HG03442 (cell line): ENCODE data around the gene SLC15A1.
"Not testable (repeated sequence)": the region's sequence is repeated elsewhere in the genome, so short reads cannot be mapped to it uniquely, and the experiment has no call there.

Experiments used
- ATAC-seq: cut with Tn5 transposase; IDR thresholded peaks from one replicate; pipeline ENCODE4 v1.9.1; 2021; ENCODE audit warnings: mild to moderate bottlenecking, moderate library complexity; ENCODE audit not compliant: unreplicated experiment

SLC15A1 gene

DNA sequence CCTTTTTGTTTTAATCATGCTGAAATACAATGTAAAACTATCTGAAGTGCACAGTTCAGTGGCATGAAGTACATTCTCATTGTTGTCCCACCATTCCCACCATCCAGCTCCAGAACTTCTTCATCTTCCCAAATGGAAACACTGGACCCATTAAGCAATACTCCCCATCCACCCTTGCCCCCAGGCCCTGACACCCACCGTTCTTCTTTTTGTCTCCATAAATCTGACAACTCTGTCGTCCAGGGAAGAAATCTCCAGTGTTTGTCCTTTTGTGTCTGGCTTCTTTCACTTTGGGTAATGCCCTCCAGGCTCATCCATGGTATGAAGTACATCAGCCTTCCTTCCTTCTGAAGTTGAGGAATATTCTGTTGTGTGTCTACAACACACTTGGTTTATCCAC lies 2.6 kb upstream of the SLC15A1 start:
- ATAC-seq = no peak

DNA sequence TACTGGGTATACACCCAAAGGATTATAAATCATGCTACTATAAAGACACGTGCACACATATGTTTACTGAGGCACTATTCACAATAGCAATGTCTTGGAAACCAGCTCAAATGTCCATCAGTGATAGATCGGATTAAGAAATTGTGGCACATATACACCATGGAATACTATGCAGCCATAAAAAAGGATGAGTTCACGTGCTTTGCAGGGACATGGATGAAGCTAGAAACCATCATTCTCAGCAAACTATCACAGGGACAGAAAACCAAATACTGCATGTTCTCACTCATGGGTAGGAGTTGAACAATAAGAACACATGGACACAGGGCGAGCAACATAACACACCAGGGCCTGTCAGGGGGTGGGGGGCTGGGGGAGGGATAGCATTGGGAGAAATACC lies 2.0 kb upstream of the SLC15A1 start:
- not testable (repeated sequence) for ATAC-seq

DNA sequence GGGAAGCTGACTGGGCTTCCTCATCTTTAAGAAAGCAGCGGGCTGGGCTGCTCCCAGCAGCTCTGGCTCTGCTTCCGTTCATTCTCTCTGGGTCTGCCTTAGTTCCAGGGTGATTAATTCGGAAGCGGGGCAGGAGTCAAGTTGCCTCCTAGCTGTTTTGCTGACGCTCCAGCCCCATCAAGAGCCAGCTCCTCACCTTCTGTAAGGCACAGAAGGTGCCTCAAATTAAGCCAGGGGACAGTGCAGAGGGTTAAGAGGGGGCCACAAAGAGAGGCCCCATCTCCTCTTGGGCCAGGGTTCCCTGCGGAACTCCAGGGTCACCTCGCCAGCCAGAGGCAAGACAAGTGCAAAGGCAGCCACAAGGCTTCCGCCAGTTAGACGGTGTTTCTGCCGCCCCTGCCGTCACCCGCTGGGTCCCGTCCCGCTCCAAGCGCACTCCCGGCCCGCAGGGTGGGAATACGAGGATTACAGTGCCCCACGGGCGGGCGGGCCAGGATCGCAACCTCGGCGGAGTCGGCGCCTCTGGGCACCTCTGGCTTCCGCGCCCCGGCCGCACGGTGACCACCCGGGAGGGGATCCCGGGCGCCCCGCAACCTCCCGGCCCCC lies 508 bp downstream of the SLC15A1 start:
- no peak for ATAC-seq

DNA sequence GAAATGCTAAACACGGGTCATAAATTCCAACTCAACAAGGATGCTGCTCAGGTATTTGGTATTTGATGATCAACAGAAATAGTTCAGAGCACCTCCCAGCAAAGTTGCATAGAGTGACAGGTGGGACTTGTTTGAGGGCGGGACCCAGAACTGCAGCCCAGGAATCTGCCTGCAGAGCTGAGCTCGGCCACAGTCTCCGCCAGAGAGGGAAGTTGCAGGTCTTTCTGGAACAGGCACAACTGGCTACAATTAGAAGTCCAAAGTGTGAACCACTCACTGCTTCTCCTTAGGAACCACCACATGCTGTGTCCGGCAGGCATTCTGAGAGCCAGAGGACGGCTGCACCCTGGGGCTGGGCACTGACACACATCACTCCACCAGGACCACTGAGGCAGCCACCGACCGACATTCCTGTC lies 1.1 kb downstream of the SLC15A1 start:
- no peak for ATAC-seq

DNA sequence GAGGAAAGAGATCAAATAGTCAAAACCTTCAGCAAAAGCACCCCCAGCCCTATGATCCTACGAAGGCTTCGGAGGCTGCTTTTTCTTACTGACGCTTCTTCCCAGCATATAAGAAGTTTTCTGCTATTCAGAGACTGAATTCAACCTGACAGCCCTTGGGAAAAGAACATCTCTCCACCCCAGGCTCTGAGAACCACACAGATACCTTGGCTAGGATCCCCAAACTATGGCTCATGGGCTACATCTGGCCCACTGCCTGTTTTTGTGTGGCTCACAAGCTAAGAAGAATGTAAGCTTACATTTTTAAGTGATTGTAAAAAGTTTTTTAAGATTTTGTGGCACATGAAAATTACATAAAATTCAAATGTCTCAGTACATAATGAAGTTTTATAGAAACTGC lies 3.0 kb downstream of the SLC15A1 start:
- ATAC-seq = no peak

DNA sequence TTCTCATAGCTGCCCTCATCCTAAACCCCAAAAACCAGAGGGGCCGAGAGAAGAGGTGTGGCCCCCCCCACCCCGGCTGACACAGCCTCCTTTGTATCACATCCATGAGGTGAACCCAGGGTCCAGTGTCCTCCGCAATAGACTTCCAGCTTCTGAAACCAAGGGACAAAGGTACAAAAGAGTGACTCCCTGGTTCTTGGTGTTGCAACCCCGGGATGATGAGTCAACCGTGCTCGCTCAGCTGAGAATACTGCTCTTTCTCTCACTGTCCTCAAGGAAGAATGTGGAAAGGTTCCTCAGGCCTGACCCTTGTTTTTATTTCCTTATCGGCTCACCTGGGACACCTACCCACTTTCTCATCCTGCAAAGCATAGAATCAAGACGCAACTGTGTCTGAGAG lies 5.5 kb downstream of the SLC15A1 start:
- no peak for ATAC-seq

- no peak for ATAC-seq
Measured at GRCh38 chr13:98743377-98743776, 9.1 kb downstream of the SLC15A1 start.

DNA sequence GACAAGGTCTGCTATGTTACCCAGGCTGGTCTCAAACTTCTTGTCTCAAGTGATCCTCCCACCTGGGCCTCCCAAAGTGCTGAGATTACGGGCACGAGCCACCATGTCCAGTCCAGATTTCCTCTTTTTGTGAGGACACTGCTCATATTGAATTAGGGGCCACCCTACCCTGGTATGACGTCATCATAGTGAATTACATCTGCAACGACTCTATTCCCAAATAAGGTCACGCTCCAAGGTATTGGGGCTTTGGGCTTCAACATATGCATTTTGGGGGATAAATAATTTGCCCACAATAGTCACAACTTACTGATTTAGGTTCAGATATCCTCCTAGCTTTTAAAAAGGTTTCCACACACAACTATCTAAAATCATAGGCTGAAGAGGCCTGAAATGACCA lies 9.5 kb downstream of the SLC15A1 start:
- ATAC-seq = no peak

DNA sequence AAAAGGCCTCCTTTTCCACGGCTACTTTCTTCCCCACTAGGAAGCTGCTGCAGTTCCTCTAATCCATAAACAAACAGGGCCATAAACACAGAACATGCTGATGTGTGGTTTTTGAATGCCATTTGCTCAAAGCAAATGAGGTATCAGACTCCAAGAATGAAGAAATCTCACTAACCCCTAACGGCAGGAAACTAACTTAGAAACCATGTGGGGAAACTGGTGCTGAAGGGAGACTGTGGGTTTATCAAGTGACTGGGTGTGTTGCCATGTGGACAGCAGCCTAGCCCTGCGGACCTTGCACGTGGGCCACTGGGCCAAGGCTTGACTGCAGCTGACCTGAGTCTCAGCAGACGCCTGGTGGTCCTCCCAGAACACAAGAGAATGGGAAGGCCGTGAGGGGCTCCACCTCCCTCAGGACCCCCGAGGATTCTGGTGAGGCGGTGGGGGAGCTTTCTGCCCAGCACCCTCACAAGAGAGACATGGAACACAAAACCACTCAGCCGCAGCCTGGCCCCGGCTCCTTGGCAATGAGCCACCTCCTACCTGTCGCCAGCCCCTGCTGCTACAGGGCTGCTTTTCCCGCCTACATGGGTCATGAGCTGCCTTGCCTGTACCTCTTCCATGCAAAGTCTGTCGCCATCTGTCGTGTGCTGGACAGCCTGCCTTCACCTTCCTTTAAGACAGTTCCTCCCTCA lies 10.6 kb downstream of the SLC15A1 start:
- no peak for ATAC-seq

- ATAC-seq = no peak
Measured at GRCh38 chr13:98740131-98740530, 12.3 kb downstream of the SLC15A1 start.

DNA sequence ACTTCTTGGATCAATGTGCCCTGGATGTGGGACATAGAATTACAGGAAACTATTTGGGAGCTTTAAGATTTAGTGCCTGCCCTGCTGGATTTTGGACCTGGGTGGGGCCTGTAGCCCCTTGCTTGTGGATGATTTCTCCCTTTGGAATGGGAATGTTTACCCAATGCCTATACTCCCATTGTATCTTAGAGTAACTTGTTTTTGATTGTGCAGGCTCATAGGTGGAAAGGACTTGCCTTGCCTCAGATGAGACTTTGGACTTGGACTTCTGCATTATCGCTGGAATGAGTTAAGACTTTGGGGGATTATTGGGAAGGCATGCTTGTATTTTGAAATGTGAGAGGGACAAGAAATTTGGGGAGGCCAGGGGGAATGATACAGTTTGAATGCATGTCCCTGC lies 13.5 kb downstream of the SLC15A1 start:
- ATAC-seq = no peak

GRCh38 chr13:98738213-98738612 lies 14.3 kb downstream of the SLC15A1 start:
- no peak for ATAC-seq

DNA sequence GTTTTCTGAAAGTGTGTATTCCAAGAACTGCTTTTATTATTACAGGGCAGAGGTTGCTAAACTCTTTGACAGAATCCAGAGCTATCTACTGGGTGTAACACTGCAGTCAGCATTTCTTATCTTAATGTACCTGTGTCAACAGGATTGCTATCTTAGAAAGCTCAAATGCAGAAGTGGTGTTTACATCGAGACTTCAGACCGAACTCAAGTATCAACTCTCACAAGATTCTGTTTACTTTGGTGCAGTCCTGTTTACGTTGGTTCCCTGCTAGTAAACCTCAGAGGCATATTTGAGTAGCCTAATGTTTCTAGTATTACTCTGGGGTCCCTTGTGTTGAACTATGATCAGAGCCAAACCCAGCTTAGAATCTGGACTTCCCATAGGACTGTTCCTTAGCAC lies 20.5 kb downstream of the SLC15A1 start:
- no peak for ATAC-seq

DNA sequence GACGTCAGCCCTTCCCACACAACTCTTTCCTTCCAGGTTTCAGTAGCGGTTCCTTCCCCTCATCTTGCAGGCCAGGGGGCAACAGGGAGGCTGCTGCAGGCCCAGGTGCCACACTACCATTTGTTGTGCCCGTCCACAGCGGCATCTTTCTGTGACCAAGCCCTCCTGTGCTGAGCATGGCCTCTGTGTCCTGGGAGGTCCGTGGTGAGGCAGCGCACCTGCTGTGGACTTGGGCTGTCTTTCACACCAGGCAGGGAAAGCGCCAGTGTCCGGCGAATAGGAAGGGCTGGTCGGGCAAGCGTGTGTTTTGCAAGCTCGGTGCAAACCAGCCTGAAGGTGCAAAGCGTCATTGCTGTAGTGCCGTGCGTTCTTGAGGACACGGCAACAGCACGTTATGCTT lies 21.4 kb downstream of the SLC15A1 start:
- no peak for ATAC-seq

DNA sequence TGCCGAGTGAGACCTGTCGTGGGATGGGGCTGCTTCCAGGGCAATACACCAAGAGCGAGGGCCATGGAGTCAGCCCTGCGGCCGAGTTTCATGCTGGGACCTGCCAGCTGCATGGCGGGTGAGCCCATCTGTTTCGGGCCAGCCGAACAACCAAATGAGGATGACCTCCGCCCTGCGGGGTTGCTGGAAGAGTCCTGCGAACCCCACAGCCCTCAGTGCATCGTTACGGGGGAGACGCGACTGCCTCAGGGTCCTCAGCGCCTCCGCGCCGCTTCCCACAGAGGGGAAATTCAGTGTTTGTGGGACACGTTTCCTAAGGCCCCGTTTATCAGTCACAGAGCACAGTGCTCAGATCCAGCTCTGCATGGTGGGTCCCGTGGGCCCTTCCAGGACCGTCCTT lies 22.0 kb downstream of the SLC15A1 start:
- no peak for ATAC-seq

- no peak for ATAC-seq
Measured at GRCh38 chr13:98729658-98730057, 22.8 kb downstream of the SLC15A1 start.

GRCh38 chr13:98722958-98723357 lies 29.5 kb downstream of the SLC15A1 start:
- no peak for ATAC-seq

GRCh38 chr13:98721825-98722510 lies 30.5 kb downstream of the SLC15A1 start:
- ATAC-seq = no peak

DNA sequence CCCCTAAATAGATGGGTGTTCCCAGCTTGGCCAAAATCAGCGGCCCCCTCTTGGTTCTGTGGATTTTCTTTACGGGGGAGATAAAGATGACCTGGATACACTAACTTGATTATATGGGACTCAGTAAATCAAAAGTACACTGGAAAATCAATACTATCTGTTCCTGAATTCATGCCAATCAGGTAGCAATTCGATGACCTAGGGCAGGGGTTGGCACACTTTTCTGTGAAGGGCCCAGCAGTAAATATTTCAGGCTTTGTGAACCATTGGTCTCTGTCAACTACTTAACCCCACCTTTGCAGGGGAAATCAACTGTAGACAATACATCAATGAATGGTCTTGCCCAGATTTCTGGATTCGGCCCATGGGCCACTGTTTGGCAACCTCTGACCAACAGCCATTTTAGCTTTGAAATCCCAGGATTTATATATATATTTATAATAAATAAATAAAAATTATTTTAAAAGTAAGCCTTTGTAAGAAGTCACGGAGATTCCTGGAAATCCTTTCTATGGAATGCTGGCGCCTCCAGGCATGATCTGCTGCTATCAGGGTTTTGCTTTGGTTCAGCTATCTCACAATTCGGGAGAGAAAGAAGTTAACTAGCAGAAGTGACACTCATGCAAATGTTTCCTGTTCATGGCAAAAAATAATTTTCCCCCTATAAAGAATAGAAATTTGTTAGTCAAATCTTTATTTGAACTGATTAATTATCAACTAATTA lies 32.8 kb downstream of the SLC15A1 start:
- no peak for ATAC-seq

DNA sequence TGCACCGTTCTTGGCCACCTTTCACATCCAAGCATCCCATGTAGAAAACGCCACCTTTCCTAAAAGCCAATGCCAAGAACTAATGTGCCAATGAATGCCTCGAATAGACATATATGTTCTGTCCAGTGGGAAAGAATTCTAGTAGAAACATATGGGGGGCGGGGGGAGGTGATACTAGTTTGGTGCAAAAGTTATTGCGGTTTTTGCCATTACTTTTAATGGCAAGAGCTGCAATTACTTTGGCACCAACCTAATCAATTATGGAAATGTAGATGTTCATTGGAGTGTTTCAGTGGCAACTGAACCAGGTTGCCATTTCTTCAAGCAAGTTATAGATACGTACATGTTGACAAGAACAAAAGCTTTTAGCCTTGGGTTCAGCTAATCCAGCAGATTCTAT lies 34.6 kb downstream of the SLC15A1 start:
- ATAC-seq = no peak

- no peak for ATAC-seq
Measured at GRCh38 chr13:98717256-98717655, 35.2 kb downstream of the SLC15A1 start.

DNA sequence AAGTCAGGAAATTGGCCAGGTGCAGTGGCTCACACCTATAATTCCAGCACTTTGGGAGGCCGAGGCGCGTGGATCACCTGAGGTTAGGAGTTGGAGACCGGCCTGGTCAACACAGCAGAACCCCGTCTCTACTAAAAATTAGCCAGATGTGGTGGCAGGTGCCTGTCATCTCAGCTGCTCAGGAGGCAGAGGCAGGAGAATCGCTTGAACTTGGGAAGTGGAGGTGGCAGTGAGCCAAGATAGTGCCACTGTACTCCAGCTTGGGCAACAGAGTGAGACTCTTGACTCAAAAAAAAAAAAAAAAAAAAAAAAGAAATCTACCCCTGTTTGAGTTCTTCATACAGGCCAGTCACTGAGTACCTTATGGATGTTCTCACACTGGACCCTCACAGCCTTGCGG lies 42.0 kb downstream of the SLC15A1 start:
- no peak for ATAC-seq
